ENCODE results near the gene PRKG1.
"Not testable (repeated sequence)": the region's sequence is repeated elsewhere in the genome, so short reads cannot be mapped to it uniquely, and the experiment has no call there.

PRKG1 gene

GRCh38 chr10:51724038-51724437 lies 649.8 kb downstream of the PRKG1 start:
- FAIRE-seq = no peak

GRCh38 chr10:51729822-51730555 lies 655.7 kb downstream of the PRKG1 start:
- no peak for FAIRE-seq

- no peak for FAIRE-seq
These were observed 658.8 kb downstream of the PRKG1 start for GRCh38 chr10:51733057-51733456.

DNA sequence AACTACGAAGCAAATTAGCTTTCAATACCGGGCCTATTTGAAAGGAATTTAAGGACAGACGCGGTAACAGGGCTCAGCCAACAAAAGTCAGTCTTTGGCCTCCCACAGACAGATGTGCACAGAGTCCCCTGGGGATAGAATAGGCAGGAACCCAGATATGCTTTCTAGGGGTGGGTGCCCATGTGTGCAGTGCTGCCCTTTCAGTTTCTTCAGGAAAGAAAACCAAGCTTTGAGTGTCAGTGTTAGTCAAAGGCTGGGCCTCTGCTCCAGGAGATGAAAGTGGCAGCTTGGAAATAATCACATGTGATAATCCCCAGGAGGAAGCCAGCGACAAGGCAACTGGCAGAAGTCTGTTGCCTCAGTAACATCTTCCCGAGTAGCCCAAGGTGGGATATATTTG lies 668.9 kb downstream of the PRKG1 start:
- FAIRE-seq = no peak

- no peak for FAIRE-seq
These were observed 670.1 kb downstream of the PRKG1 start for GRCh38 chr10:51744235-51745000.

DNA sequence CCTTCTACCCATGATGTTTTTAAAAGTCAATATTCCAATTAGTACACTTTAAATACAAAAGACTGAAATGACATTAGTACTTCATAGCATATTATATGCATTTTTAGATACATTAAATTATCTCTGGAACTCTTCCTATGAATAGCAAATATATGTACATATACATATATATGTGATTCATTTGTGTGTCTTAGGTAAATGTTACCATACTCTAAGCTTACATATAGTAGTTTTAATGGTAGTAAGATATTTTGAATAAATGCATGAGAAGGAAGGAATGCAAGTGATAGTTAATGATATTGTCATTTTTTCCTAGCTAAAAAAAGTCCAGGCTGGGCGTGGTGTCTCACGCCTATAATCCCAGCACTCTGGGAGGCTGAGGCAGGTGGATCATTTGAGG lies 671.1 kb downstream of the PRKG1 start:
- FAIRE-seq = no peak

GRCh38 chr10:51747216-51747615 lies 672.9 kb downstream of the PRKG1 start:
- FAIRE-seq = no peak

DNA sequence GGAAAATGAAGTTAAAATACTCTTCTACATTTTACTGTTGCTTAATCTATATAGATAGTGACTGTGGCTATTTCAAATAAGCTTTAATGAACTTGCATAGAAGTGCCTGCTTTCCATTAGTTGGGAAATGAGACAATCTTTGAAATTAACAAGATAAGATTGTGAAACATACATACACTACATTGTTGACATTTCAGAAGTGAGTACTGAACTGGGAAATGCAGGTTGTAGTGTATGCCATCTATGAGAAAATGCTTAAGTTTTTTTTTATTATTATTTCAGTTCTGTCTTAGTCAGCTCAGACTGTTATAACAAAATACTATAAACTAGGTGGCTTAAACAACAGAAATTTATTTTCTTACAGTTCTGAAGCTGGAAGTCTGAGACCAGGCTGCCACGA lies 674.7 kb downstream of the PRKG1 start:
- no peak for FAIRE-seq

- FAIRE-seq = no peak
These were observed 684.1 kb downstream of the PRKG1 start for GRCh38 chr10:51758366-51758765.

- FAIRE-seq = not testable (repeated sequence)
These were observed 684.6 kb downstream of the PRKG1 start for GRCh38 chr10:51758838-51759237.

- no peak for FAIRE-seq
These were observed 685.7 kb downstream of the PRKG1 start for GRCh38 chr10:51759896-51760534.

- no peak for FAIRE-seq
These were observed 686.8 kb downstream of the PRKG1 start for GRCh38 chr10:51760864-51761640.

DNA sequence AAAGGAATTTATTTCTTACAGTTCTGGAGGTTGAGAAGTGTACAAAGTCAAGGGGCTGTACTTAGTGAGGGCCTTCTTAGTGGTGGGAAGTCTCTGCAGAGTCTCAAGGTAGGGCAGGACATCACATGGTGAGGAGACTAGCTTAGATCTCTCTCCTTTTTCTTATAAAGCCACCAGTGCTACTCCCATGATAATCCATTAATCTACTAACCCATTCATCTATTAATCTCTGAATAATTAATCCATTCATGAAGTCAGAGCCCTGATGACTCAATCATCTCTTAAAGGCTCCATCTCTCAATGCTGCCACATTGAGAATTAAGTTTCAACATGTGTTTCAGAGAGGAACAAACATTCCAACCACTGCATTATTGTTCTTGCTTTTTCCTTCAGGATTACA lies 689.5 kb downstream of the PRKG1 start:
- FAIRE-seq = no peak

- no peak for FAIRE-seq
These were observed 691.1 kb downstream of the PRKG1 start for GRCh38 chr10:51765284-51765971.

DNA sequence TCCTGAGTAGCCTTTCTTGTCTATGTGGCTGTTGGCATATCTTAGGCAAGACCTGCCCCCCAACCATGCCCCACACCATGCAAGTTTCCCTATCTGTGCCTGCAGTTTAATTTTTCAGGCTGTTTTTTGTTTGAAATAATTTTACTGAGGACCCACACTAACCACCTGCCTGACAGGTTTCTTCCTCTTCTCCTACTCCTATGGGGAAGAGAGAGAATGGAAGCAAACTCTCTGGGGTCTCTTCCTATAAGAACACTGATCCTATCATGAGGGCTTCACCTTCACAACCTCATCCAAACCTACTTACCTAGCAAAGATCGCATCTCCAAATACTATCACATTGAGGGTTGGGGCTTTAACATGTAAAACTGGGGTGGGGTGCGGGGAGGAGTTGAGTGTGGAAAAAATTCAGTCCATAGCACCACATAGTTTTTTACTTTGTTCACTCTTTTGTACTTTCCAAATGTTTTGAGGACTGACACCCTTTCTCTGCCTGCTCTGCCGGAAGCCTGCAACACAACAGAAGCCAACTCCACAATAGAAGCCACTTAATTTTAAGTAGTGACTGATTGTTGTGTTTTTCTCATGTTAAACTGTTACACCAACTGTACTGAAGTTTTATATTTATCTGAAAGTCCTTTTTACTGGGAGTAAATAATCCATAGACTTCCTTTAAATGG lies 692.3 kb downstream of the PRKG1 start:
- no peak for FAIRE-seq

DNA sequence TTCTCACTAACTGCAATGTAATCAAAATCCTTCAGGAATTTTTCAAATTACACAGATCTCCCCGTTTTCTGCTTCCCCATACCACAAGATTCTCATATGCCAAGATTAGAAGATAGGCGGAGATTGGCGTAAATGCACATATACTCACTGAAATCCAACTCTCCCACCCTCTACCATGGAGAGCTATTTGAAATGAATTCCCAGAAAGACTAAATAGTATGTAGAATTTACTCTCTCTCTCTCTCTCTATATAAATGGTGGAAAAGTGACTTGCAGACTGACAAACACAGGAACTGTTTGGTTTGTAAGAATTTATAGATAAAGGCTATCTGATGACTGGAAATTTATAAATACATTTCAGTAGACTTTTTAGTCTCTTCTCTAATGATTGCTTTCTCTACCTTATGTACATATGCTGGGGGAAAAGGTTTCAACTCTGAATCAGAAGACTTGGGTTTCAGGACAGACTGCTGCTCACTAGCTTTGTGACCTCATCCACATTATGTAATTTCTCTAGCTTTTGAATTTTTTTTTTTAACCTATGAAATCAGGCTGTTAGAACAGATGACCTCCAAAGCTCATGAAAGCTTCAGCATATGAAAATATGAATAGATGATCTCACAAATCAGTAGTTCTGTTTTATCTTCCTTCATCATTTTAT lies 692.9 kb downstream of the PRKG1 start:
- no peak for FAIRE-seq

GRCh38 chr10:51768886-51769465 lies 694.7 kb downstream of the PRKG1 start:
- no peak for FAIRE-seq

DNA sequence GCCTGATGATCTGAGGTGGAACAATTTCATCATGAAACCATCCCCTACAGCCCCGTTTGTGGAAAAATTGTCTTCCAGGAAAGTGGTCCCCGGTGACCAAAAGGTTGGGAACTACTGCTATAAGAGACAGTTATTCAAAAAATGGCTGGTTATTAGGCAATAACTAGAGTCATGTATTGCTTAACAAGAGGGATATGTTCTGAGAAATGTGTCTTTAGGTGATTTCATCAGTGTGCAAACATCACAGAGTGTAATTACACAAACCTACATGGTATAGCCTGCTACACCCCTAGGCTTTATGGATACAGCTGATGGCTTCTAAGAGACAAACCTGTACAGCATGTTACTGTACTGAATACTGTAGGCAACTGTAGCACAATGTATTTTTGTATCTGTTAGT lies 696.4 kb downstream of the PRKG1 start:
- no peak for FAIRE-seq

GRCh38 chr10:51772387-51772786 lies 698.1 kb downstream of the PRKG1 start:
- FAIRE-seq = no peak

GRCh38 chr10:51773681-51774080 lies 699.4 kb downstream of the PRKG1 start:
- FAIRE-seq = no peak

GRCh38 chr10:51783941-51784340 lies 709.7 kb downstream of the PRKG1 start:
- no peak for FAIRE-seq
